Lung (tissue), 12 donors: Measurements from ENCODE around the gene CEP164. TPM values are rescaled to one million over a fixed set of nuclear protein-coding genes. Genes with fewer than 3 reads are reported as not detected.

Source experiments
- ATAC-seq: fragments of 200-7000 bp; cut with Tn5 transposase; one replicate; pipeline ENCODE4 v1.9.1; 2020; ENCODE audit warnings: moderate number of reproducible peaks; ENCODE audit not compliant: insufficient read depth, low FRiP score
- DNase-seq, 3 donors: peaks; one replicate each; pipeline ENCODE4 v3.0.0-alpha.2; 2013 to 2017
- H3K27ac ChIP-seq, 2 donors: one replicate each; pipeline ENCODE4 v1.5.1; 2013; ENCODE audit warnings: mild to moderate bottlenecking in 2 of 2, moderate library complexity in 2 of 2, control low read depth in 1 of 2, inconsistent platforms in 1 of 2, low read depth in 1 of 2, low read length in 1 of 2
- H3K27me3 ChIP-seq, 3 donors: one replicate each; pipeline ENCODE4 v1.5.1; 2013; ENCODE audit warnings: low read length in 2 of 3; ENCODE audit not compliant: control insufficient read depth in 3 of 3, insufficient read depth in 3 of 3
- H3K36me3 ChIP-seq, 4 donors: one replicate each; pipeline ENCODE4 v1.5.1; 2013; ENCODE audit warnings: low read length in 4 of 4, mild to moderate bottlenecking in 1 of 4, moderate library complexity in 1 of 4; ENCODE audit not compliant: control insufficient read depth in 4 of 4, insufficient read depth in 4 of 4
- H3K4me1 ChIP-seq, 5 donors: one replicate each; pipeline ENCODE4 v1.5.1; 2013; ENCODE audit warnings: low read length in 5 of 5, mild to moderate bottlenecking in 2 of 5, moderate library complexity in 1 of 5; ENCODE audit not compliant: control insufficient read depth in 5 of 5, insufficient read depth in 5 of 5
- H3K4me3 ChIP-seq: one replicate; pipeline ENCODE4 v1.5.1; 2013; ENCODE audit warnings: mild to moderate bottlenecking, control low read depth, moderate library complexity
- H3K9ac ChIP-seq, 2 donors: one replicate each; pipeline ENCODE4 v1.5.1; 2013; ENCODE audit warnings: low read length in 2 of 2, control low read depth in 1 of 2; ENCODE audit not compliant: insufficient read depth in 1 of 2
- H3K9me3 ChIP-seq, 4 donors: one replicate each; pipeline ENCODE4 v1.5.1; 2013; ENCODE audit warnings: low read length in 3 of 4, mild to moderate bottlenecking in 1 of 4, moderate library complexity in 1 of 4; ENCODE audit not compliant: control insufficient read depth in 4 of 4, insufficient read depth in 3 of 4
- CTCF ChIP-seq: IDR thresholded peaks from 2 replicates; pipeline ENCODE4 v1.5.1; 2012; ENCODE audit warnings: mild to moderate bottlenecking; ENCODE audit errors: control extremely low read depth, extremely low read depth
- WGBS, 2 donors: extraction: QIAGEN DNeasy Blood & Tissue Kit; methylation state at CpG; one replicate each; pipeline ENCODE4 v1.1.7; 2013; 5-methylcytosine and 5-hydroxymethylcytosine counted together
- polyA plus RNA-seq, 2 donors: library from polyadenylated mRNA; stranded (reverse); fragments of 200-250 nt; gene quantifications; one replicate each; pipeline ENCODE4 v1.2.1, GENCODE V29; 2013
- total RNA-seq, 2 donors: library from RNA; depleted of rRNA in 1 of 2; stranded (reverse); fragments of >200 nt in 1 of 2; gene quantifications; one replicate each; pipeline ENCODE4 v1.2.1, GENCODE V29; 2014 to 2021
- donor health status: control.
- donor health status: control.
- donor health status: Bipolar disorder and iron deficiency.
- donor health status: healthy.
- donor health status: DM: yes; HTN: yes; CAD: no.

The CEP164 gene
- total and polyA plus RNA-seq, 4 donors = 12.0 to 36.1 (median 26.7) TPM

- peaks cover 3 to 36% (median 17%) of the 10 kb centered on the region in 4 donors for H3K36me3 ChIP-seq
- TF ChIP-seq CTCF = no peak
- H3K9ac ChIP-seq = no peak overlapping the region
- 97 to 100% methylated on average over 6 of the region's 6 CpGs for WGBS, 2 donors
- peaks cover 0 to 4% (median 0%) of the 10 kb centered on the region in 4 donors for H3K9me3 ChIP-seq
- no peak overlapping the region for H3K4me3 ChIP-seq
- DNase-seq (no peak), ATAC-seq (no peak)
- H3K4me1 ChIP-seq = no peaks in the 10 kb centered on the region
- H3K27me3 ChIP-seq = no peaks in the 10 kb centered on the region
- no peak overlapping the region for H3K27ac ChIP-seq
These were observed 79.4 kb downstream of the CEP164 start for GRCh38 chr11:117407016-117407415.

GRCh38 chr11:117408356-117408755 lies 80.7 kb downstream of the CEP164 start:
- DNase-seq (no peak), ATAC-seq (no peak)
- Histone ChIP-seq H3K27ac (no peak overlapping the region), H3K36me3 (peaks cover 3 to 41% (median 16%) of the 10 kb centered on the region in 4 donors), H3K4me1 (no peaks in the 10 kb centered on the region), H3K4me3 (no peak overlapping the region), H3K9ac (no peak overlapping the region), H3K9me3 (peaks cover 0 to 4% (median 0%) of the 10 kb centered on the region in 4 donors), H3K27me3 (no peaks in the 10 kb centered on the region)
- 97 to 99% methylated on average over 3 of the region's 3 CpGs for WGBS, 2 donors
- no peak for TF ChIP-seq CTCF

- H3K9ac ChIP-seq = no peak overlapping the region
- no peak for TF ChIP-seq CTCF
- H3K4me1 ChIP-seq = no peaks in the 10 kb centered on the region
- peaks cover 3 to 40% (median 15%) of the 10 kb centered on the region in 4 donors for H3K36me3 ChIP-seq
- ATAC-seq (no peak), DNase-seq (no peak)
- H3K9me3 ChIP-seq = peaks cover 0 to 4% (median 0%) of the 10 kb centered on the region in 4 donors
- 85 to 93% methylated on average over 12 of the region's 12 CpGs for WGBS, 2 donors
- no peaks in the 10 kb centered on the region for H3K27me3 ChIP-seq
- H3K4me3 ChIP-seq = no peak overlapping the region
- no peak overlapping the region for H3K27ac ChIP-seq
These were observed 81.9 kb downstream of the CEP164 start for GRCh38 chr11:117409511-117409910.

GRCh38 chr11:117410238-117410637 lies 82.6 kb downstream of the CEP164 start:
- H3K4me1 ChIP-seq = no peaks in the 10 kb centered on the region
- no peaks in the 10 kb centered on the region for H3K27me3 ChIP-seq
- DNase-seq (no peak), ATAC-seq (no peak)
- TF ChIP-seq CTCF = no peak
- H3K9me3 ChIP-seq = peaks cover 0 to 3% (median 0%) of the 10 kb centered on the region in 4 donors
- no peak overlapping the region for H3K4me3 ChIP-seq
- peaks cover 3 to 36% (median 11%) of the 10 kb centered on the region in 4 donors for H3K36me3 ChIP-seq
- 76 to 98% methylated on average over 1 of the region's 1 CpG for WGBS, 2 donors
- no peak overlapping the region for H3K27ac ChIP-seq
- H3K9ac ChIP-seq = no peak overlapping the region
